Neural progenitor cell (in vitro differentiated cells): ENCODE measurements around the gene C6orf62. TPM values are rescaled to one million over a fixed set of nuclear protein-coding genes. Genes with fewer than 3 reads are reported as not detected.
A peak's percentile ranks its signal among the peaks of the same experiment; 100 is the strongest.
"Not testable (repeated sequence)": the region's sequence is repeated elsewhere in the genome, so short reads cannot be mapped to it uniquely, and the experiment has no call there.

ENCODE experiments used
- DNase-seq: peaks from one replicate; pipeline ENCODE4 v3.0.0-alpha.2; 2016; ENCODE audit warnings: low spot score
- H2AFZ ChIP-seq: fragments of 200-600 bp; sonication (generic); replicated peaks from 2 replicates; pipeline ENCODE4 v1.6.1; 2016; ENCODE audit warnings: antibody characterized with exemption
- H3F3A ChIP-seq: fragments of 200-600 bp; sonication (generic); 2 replicates; pipeline ENCODE4 v1.6.1; 2016; ENCODE audit warnings: antibody characterized with exemption, low read depth
- H3K27ac ChIP-seq: fragments of 200-600 bp; sonication (generic); 2 replicates; pipeline ENCODE4 v1.5.1; 2016; ENCODE audit warnings: mild to moderate bottlenecking
- H3K27me3 ChIP-seq: fragments of 200-600 bp; sonication (generic); 2 replicates; pipeline ENCODE4 v1.6.1; 2016; ENCODE audit warnings: mild to moderate bottlenecking, moderate library complexity
- H3K36me3 ChIP-seq: fragments of 200-600 bp; sonication (generic); 2 replicates; pipeline ENCODE4 v1.5.1; 2016
- H3K4me1 ChIP-seq: fragments of 200-600 bp; sonication (generic); 2 replicates; pipeline ENCODE4 v1.6.1; 2016; ENCODE audit warnings: mixed run types
- H3K4me2 ChIP-seq: fragments of 200-600 bp; sonication (generic); 2 replicates; pipeline ENCODE4 v1.6.1; 2016
- H3K4me3 ChIP-seq: fragments of 200-600 bp; sonication (generic); 2 replicates; pipeline ENCODE4 v1.5.1; 2016
- H3K79me2 ChIP-seq: fragments of 200-600 bp; sonication (generic); 2 replicates; pipeline ENCODE4 v1.6.1; 2016; ENCODE audit warnings: low read depth
- H3K9ac ChIP-seq: fragments of 200-600 bp; sonication (generic); 2 replicates; pipeline ENCODE4 v1.6.1; 2016
- H3K9me3 ChIP-seq: fragments of 200-600 bp; sonication (generic); 2 replicates; pipeline ENCODE4 v1.5.1; 2016; ENCODE audit warnings: low read depth
- H4K20me1 ChIP-seq: fragments of 200-600 bp; sonication (generic); 2 replicates; pipeline ENCODE4 v1.6.1; 2016; ENCODE audit warnings: low read depth
- H3K27ac Mint-ChIP-seq: 3 replicates; pipeline ENCODE4 v1.8.0; 2021; ENCODE audit warnings: mixed read lengths
- H3K27me3 Mint-ChIP-seq: 2 replicates; pipeline ENCODE4 v1.8.0; 2022; ENCODE audit warnings: low read depth, mild to moderate bottlenecking, inconsistent platforms, moderate library complexity, mixed read lengths; ENCODE audit not compliant: insufficient read depth
- H3K36me3 Mint-ChIP-seq: 3 replicates; pipeline ENCODE4 v1.8.0; 2021; ENCODE audit warnings: mixed read lengths
- H3K4me1 Mint-ChIP-seq: 3 replicates; pipeline ENCODE4 v1.8.0; 2021; ENCODE audit warnings: mixed read lengths
- H3K4me3 Mint-ChIP-seq: 3 replicates; pipeline ENCODE4 v1.8.0; 2021; ENCODE audit warnings: mild to moderate bottlenecking, moderate library complexity, mixed read lengths
- H3K9me3 Mint-ChIP-seq: 3 replicates; pipeline ENCODE4 v1.8.0; 2020; ENCODE audit warnings: mixed read lengths
- EZH2 ChIP-seq: fragments of 200-600 bp; sonication (generic); IDR thresholded peaks from 2 replicates; pipeline ENCODE4 v1.6.1; 2017; ENCODE audit warnings: antibody characterized with exemption, mild to moderate bottlenecking, moderate library complexity
- EZH2phosphoT487 ChIP-seq: fragments of 200-600 bp; sonication (generic); IDR thresholded peaks from 2 replicates; pipeline ENCODE4 v1.6.1; 2017; ENCODE audit warnings: antibody characterized with exemption
- total RNA-seq: library from RNA; depleted of rRNA; stranded (reverse); fragments of >200 nt; gene quantifications from 2 replicates; pipeline ENCODE4 v1.2.3, GENCODE V29; 2015; ENCODE audit warnings: low replicate concordance
- TF ChIP-seq, protein P1 (sequence below): fragments of 200-600 bp; sonication (generic); IDR thresholded peaks from 2 replicates; pipeline ENCODE4 v1.5.1; 2017; ENCODE audit warnings: antibody characterized with exemption, mild to moderate bottlenecking

C6orf62 gene
- total RNA-seq, 1 donor from 2014 or later, result 82.3 TPM

DNA sequence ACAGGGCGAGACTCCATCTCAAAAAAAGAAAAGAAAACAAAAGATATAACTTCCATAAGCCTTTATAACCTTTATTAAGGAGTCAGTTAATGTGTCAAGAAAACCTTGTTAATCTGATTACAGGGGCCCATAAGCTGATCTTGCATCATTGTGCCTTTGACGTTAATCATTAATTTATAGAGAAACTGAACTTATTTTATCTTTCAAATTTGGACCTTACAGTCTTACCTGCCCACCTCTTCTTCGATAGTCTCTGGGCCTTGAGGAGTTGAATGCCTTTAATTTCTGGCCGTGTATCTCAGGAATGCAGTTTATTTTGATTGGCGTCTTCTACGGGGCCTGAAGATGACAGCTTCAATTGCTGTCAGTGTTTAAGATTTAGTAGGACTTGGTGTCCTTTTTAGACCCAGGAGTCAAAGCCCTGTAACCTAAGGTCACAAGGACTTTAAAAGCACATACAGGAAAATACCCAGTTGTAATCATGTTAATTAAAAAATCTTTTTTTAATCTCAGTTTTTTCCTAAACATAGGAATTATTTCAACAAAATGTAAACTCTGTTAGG lies 46.3 kb downstream of the C6orf62 start:
- Mint-ChIP-seq H3K27me3 (peaks cover under 1% of the 10 kb centered on the region), H3K4me1 (no peaks in the 10 kb centered on the region), H3K36me3 (peaks cover 29% of the 10 kb centered on the region), H3K9me3 (peaks cover 65% of the 10 kb centered on the region), H3K4me3 (no peak overlapping the region), H3K27ac (no peak overlapping the region)
- no peak overlapping the region for H3K9ac ChIP-seq
- H3K4me2 ChIP-seq, result no peak overlapping the region
- H3K36me3 ChIP-seq, result peaks cover 8% of the 10 kb centered on the region
- H3K9me3 ChIP-seq, result peaks cover 29% of the 10 kb centered on the region
- no peak overlapping the region for H3K27ac ChIP-seq
- no peak overlapping the region for H3K4me3 ChIP-seq
- no peak for DNase-seq
- H3F3A ChIP-seq, result peaks cover 6% of the 10 kb centered on the region
- H4K20me1 ChIP-seq, result no peaks in the 10 kb centered on the region
- no peaks in the 10 kb centered on the region for H3K4me1 ChIP-seq
- TF ChIP-seq EZH2phosphoT487 (no peak), EZH2 (no peak)
- TF ChIP-seq, protein P1, sequence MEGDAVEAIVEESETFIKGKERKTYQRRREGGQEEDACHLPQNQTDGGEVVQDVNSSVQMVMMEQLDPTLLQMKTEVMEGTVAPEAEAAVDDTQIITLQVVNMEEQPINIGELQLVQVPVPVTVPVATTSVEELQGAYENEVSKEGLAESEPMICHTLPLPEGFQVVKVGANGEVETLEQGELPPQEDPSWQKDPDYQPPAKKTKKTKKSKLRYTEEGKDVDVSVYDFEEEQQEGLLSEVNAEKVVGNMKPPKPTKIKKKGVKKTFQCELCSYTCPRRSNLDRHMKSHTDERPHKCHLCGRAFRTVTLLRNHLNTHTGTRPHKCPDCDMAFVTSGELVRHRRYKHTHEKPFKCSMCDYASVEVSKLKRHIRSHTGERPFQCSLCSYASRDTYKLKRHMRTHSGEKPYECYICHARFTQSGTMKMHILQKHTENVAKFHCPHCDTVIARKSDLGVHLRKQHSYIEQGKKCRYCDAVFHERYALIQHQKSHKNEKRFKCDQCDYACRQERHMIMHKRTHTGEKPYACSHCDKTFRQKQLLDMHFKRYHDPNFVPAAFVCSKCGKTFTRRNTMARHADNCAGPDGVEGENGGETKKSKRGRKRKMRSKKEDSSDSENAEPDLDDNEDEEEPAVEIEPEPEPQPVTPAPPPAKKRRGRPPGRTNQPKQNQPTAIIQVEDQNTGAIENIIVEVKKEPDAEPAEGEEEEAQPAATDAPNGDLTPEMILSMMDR, result no peak
- H2AFZ ChIP-seq, result no peak overlapping the region
- H3K79me2 ChIP-seq, result no peaks in the 10 kb centered on the region
- no peaks in the 10 kb centered on the region for H3K27me3 ChIP-seq

DNA sequence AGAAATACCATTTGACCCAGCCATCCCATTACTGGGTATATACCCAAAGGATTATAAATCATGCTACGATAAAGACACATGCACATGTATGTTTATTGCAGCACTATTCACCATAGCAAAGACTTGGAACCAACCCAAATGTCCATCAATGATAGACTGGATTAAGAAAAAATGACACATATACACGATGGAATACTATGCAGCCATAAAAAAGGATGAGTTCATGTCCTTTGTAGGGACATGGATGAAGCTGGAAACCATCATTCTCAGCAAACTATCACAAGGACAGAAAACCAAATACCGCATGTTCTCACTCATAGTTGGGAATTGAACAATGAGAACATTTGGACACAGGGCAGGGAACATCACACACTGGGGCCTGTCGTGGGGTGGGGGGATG lies 47.9 kb downstream of the C6orf62 start:
- H3K4me3 ChIP-seq, H2AFZ ChIP-seq, H3K27ac ChIP-seq, H3K27ac Mint-ChIP-seq, H3K36me3 ChIP-seq, H3K4me1 ChIP-seq, H3K9ac ChIP-seq, H3K4me1 Mint-ChIP-seq, H3K4me3 Mint-ChIP-seq, H3K27me3 ChIP-seq, H4K20me1 ChIP-seq, H3K79me2 ChIP-seq, DNase-seq, H3K4me2 ChIP-seq, H3K27me3 Mint-ChIP-seq: not testable (repeated sequence)
- peaks cover 15% of the 10 kb centered on the region for H3F3A ChIP-seq
- Mint-ChIP-seq H3K36me3 (peaks cover 24% of the 10 kb centered on the region), H3K9me3 (peaks cover 60% of the 10 kb centered on the region)
- H3K9me3 ChIP-seq, result peaks cover 29% of the 10 kb centered on the region

- H3K27me3 ChIP-seq, H3K36me3 ChIP-seq, H3K4me3 ChIP-seq, H3K4me2 ChIP-seq, H3K27me3 Mint-ChIP-seq, H3K27ac ChIP-seq, H3K4me1 ChIP-seq, H3K4me3 Mint-ChIP-seq, H3K79me2 ChIP-seq, H3K9ac ChIP-seq, H3K27ac Mint-ChIP-seq, H2AFZ ChIP-seq, DNase-seq, H4K20me1 ChIP-seq: not testable (repeated sequence)
- peaks cover 12% of the 10 kb centered on the region for H3K4me1 Mint-ChIP-seq
- H3K36me3 Mint-ChIP-seq, result peaks cover 24% of the 10 kb centered on the region
- H3K9me3 Mint-ChIP-seq, result peaks cover 58% of the 10 kb centered on the region
- Histone ChIP-seq H3F3A (peaks cover 15% of the 10 kb centered on the region), H3K9me3 (peaks cover 29% of the 10 kb centered on the region)
These were observed 48.5 kb downstream of the C6orf62 start for GRCh38 chr6:24670492-24670891.

DNA sequence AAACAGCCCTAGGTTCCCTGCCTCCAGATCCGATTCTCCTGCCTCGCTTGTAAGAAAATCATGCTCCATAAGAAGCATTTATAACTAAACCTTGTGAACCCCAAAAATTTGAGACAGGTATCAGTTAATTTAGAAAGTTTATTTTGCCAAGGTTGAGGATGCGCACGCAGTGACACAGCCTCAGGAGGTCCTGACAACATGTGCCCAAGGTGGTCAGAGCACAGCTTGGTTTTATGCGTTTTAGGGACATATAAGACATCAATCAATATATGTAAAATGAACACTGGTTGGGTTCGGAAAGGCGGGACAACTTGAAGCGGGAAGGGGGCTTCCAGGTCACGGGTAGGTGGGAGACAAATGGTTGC lies 50.0 kb downstream of the C6orf62 start:
- no peak overlapping the region for H2AFZ ChIP-seq
- H3K4me2 ChIP-seq, result no peak overlapping the region
- no peak overlapping the region for H3K27ac ChIP-seq
- H3K4me1 Mint-ChIP-seq, result peaks cover 23% of the 10 kb centered on the region
- no peaks in the 10 kb centered on the region for H3K27me3 ChIP-seq
- H3K4me3 ChIP-seq, result no peak overlapping the region
- H4K20me1 ChIP-seq, result peaks cover 4% of the 10 kb centered on the region
- H3K36me3 Mint-ChIP-seq, result peaks cover 22% of the 10 kb centered on the region
- peaks cover 8% of the 10 kb centered on the region for H3K36me3 ChIP-seq
- H3K4me1 ChIP-seq, result peaks cover 19% of the 10 kb centered on the region
- peak overlapping the region; percentile 62 for H3K4me3 Mint-ChIP-seq
- peaks cover 15% of the 10 kb centered on the region for H3F3A ChIP-seq
- peaks cover 45% of the 10 kb centered on the region for H3K9me3 Mint-ChIP-seq
- peaks cover 8% of the 10 kb centered on the region for H3K27me3 Mint-ChIP-seq
- H3K27ac Mint-ChIP-seq, result no peak overlapping the region
- TF ChIP-seq, protein P1, result no peak
- TF ChIP-seq EZH2 (no peak), EZH2phosphoT487 (no peak)
- peaks cover 25% of the 10 kb centered on the region for H3K79me2 ChIP-seq
- no peak overlapping the region for H3K9ac ChIP-seq
- H3K9me3 ChIP-seq, result peaks cover 27% of the 10 kb centered on the region
- no peak for DNase-seq

DNA sequence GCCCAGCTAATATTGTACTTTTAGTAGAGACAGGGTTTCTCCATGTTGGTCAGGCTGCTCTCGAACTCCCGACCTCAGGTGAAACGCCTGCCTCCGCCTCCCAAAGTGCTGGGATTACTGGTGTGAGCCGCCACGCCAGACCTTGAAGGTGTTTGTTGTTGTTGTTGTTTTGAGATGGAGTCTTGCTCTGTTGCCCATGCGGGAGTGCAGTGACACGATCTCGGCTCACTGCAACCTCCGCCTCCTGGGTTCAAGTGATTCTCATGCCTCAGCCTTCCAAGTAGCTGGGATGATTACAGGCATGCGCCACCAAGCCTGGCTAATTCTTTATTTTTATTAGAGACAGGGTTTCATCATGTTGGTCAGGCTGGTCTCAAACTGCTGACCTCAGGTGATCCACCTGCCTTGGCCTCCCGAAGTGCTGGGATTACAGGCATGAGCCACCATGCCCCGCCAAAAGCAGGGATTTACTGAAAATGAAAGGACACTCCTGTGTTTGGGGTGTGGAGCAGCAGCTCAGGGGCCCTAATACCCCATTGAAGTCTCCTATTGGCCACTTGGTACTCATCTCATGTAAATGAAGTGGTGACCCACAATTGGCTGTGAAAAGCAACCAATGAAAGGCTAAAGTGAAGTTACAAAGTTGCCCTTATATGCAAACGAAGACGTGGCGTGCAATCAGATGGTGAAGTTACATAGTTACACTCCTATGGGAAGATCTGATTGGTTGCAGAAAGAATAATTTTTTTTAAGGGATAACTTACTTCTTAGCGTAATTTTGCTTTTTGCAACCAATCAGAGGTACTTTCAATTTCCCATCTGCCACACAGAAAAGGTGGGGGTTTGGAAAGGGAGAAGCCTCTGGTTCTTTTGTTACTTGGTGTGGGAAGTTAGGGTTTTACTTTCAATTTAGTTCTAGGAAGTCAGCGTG lies 50.6 kb downstream of the C6orf62 start:
- Mint-ChIP-seq H3K4me1 (peaks cover 25% of the 10 kb centered on the region), H3K4me3 (peak overlapping the region; percentile 97), H3K36me3 (peaks cover 29% of the 10 kb centered on the region), H3K9me3 (peaks cover 38% of the 10 kb centered on the region)
- Histone ChIP-seq H3K4me3 (peak overlapping the region; percentile 83), H3K4me2 (peak overlapping the region; percentile 97), H3K79me2 (peaks cover 31% of the 10 kb centered on the region), H3F3A (peaks cover 15% of the 10 kb centered on the region), H3K9me3 (peaks cover 20% of the 10 kb centered on the region), H3K4me1 (peaks cover 19% of the 10 kb centered on the region)
- H3K9ac ChIP-seq, H4K20me1 ChIP-seq, DNase-seq, H3K27me3 ChIP-seq, H3K27ac ChIP-seq, H3K36me3 ChIP-seq, H3K27ac Mint-ChIP-seq, H2AFZ ChIP-seq, H3K27me3 Mint-ChIP-seq: not testable (repeated sequence)
